Measurements from ENCODE around the gene LGALS1. TPM values are rescaled to one million over a fixed set of nuclear protein-coding genes. Genes with fewer than 3 reads are reported as not detected.

LGALS1 gene
- total RNA-seq, 1 donor from 2014 or later: 1,816 TPM

- FAIRE-seq: no peak
- DNase-seq (ENCODE audit: low read depth): no peak
- Histone ChIP-seq H3K4me3 (ENCODE audit: low read depth, low read length) (no peak overlapping the region), H3K36me3 (ENCODE audit: control insufficient read depth, insufficient read depth, low read length) (no peaks in the 10 kb centered on the region), H3K27me3 (ENCODE audit: control insufficient read depth, insufficient read depth, low read length) (no peaks in the 10 kb centered on the region)
- no peak for TF ChIP-seq CTCF (IDR thresholded peaks at IDR 0.05; ENCODE audit: insufficient read depth, low read length, severe bottlenecking)
Observed at GRCh38 chr22:37705205-37705604, 29.8 kb downstream of the LGALS1 start.

- DNase-seq (ENCODE audit: low read depth) (no peak), FAIRE-seq (no peak)
- Histone ChIP-seq H3K36me3 (ENCODE audit: control insufficient read depth, insufficient read depth, low read length) (no peaks in the 10 kb centered on the region), H3K27me3 (ENCODE audit: control insufficient read depth, insufficient read depth, low read length) (no peaks in the 10 kb centered on the region), H3K4me3 (ENCODE audit: low read depth, low read length) (no peak overlapping the region)
- TF ChIP-seq CTCF (IDR thresholded peaks at IDR 0.05; ENCODE audit: insufficient read depth, low read length, severe bottlenecking): no peak
Observed at GRCh38 chr22:37708580-37709444, 33.4 kb downstream of the LGALS1 start.

GRCh38 chr22:37709445-37709765 lies 34.0 kb downstream of the LGALS1 start:
- Histone ChIP-seq H3K27me3 (ENCODE audit: control insufficient read depth, insufficient read depth, low read length) (no peaks in the 10 kb centered on the region), H3K4me3 (ENCODE audit: low read depth, low read length) (no peak overlapping the region), H3K36me3 (ENCODE audit: control insufficient read depth, insufficient read depth, low read length) (no peaks in the 10 kb centered on the region)
- TF ChIP-seq CTCF (IDR thresholded peaks at IDR 0.05; ENCODE audit: insufficient read depth, low read length, severe bottlenecking): no peak
- no peak for FAIRE-seq
- no peak for DNase-seq (ENCODE audit: low read depth)

GRCh38 chr22:37710675-37711074 lies 35.2 kb downstream of the LGALS1 start:
- FAIRE-seq: no peak
- Histone ChIP-seq H3K4me3 (ENCODE audit: low read depth, low read length) (no peak overlapping the region), H3K36me3 (ENCODE audit: control insufficient read depth, insufficient read depth, low read length) (no peaks in the 10 kb centered on the region), H3K27me3 (ENCODE audit: control insufficient read depth, insufficient read depth, low read length) (no peaks in the 10 kb centered on the region)
- TF ChIP-seq CTCF (IDR thresholded peaks at IDR 0.05; ENCODE audit: insufficient read depth, low read length, severe bottlenecking): no peak
- DNase-seq (ENCODE audit: low read depth): no peak

- H3K4me3 ChIP-seq (ENCODE audit: low read depth, low read length): no peak overlapping the region
- no peak for TF ChIP-seq CTCF (IDR thresholded peaks at IDR 0.05; ENCODE audit: insufficient read depth, low read length, severe bottlenecking)
- DNase-seq (ENCODE audit: low read depth): no peak
- no peaks in the 10 kb centered on the region for H3K36me3 ChIP-seq (ENCODE audit: control insufficient read depth, insufficient read depth, low read length)
- no peak for FAIRE-seq
- no peaks in the 10 kb centered on the region for H3K27me3 ChIP-seq (ENCODE audit: control insufficient read depth, insufficient read depth, low read length)
Observed at GRCh38 chr22:37711490-37711889, 36.1 kb downstream of the LGALS1 start.

GRCh38 chr22:37713761-37714160 lies 38.3 kb downstream of the LGALS1 start:
- no peak for DNase-seq (ENCODE audit: low read depth)
- no peak for TF ChIP-seq CTCF (IDR thresholded peaks at IDR 0.05; ENCODE audit: insufficient read depth, low read length, severe bottlenecking)
- no peak overlapping the region for H3K4me3 ChIP-seq (ENCODE audit: low read depth, low read length)
- no peaks in the 10 kb centered on the region for H3K27me3 ChIP-seq (ENCODE audit: control insufficient read depth, insufficient read depth, low read length)
- FAIRE-seq: no peak
- no peaks in the 10 kb centered on the region for H3K36me3 ChIP-seq (ENCODE audit: control insufficient read depth, insufficient read depth, low read length)
